Measurements from ENCODE around the gene MTF1.

GRCh38 chr1:37808369-37809319, 50.7 kb downstream of the MTF1 start:
- TF ChIP-seq EZH2 (IDR thresholded peaks at IDR 0.05; ENCODE audit: insufficient read depth, poor library complexity, severe bottlenecking) (no peak), EZH2phosphoT487 (IDR thresholded peaks at IDR 0.05; ENCODE audit: insufficient read depth, low read depth) (no peak)

All from GM23248 (cell line).